HG03139 (cell line): ENCODE measurements around the gene PLCL2.

Source experiments
- ATAC-seq: cut with Tn5 transposase; IDR thresholded peaks from one replicate; pipeline ENCODE4 v1.9.1; 2021; ENCODE audit not compliant: unreplicated experiment

PLCL2 gene

GRCh38 chr3:16890597-16891333 lies 6.0 kb downstream of the PLCL2 start:
- no peak for ATAC-seq

GRCh38 chr3:16893618-16894200 lies 9.0 kb downstream of the PLCL2 start:
- no peak for ATAC-seq

GRCh38 chr3:16896094-16896627 lies 11.4 kb downstream of the PLCL2 start:
- no peak for ATAC-seq

- no peak for ATAC-seq
Measured at GRCh38 chr3:16896820-16897219, 12.1 kb downstream of the PLCL2 start.

- ATAC-seq, result no peak
Measured at GRCh38 chr3:16897254-16897926, 12.6 kb downstream of the PLCL2 start.

- no peak for ATAC-seq
Measured at GRCh38 chr3:16898595-16899395, 14.0 kb downstream of the PLCL2 start.

GRCh38 chr3:16899919-16900318 lies 15.2 kb downstream of the PLCL2 start:
- no peak for ATAC-seq

- no peak for ATAC-seq
Measured at GRCh38 chr3:16900779-16901440, 16.2 kb downstream of the PLCL2 start.

GRCh38 chr3:16904423-16905417 lies 20.0 kb downstream of the PLCL2 start:
- ATAC-seq, result no peak

- no peak for ATAC-seq
Measured at GRCh38 chr3:16905704-16906103, 20.9 kb downstream of the PLCL2 start.

GRCh38 chr3:16906682-16907081 lies 21.9 kb downstream of the PLCL2 start:
- ATAC-seq, result no peak

- ATAC-seq, result no peak
Measured at GRCh38 chr3:16907243-16907642, 22.5 kb downstream of the PLCL2 start.

GRCh38 chr3:16908016-16908807 lies 23.5 kb downstream of the PLCL2 start:
- no peak for ATAC-seq

- no peak for ATAC-seq
Measured at GRCh38 chr3:16908896-16909295, 24.1 kb downstream of the PLCL2 start.

GRCh38 chr3:16909802-16910201 lies 25.0 kb downstream of the PLCL2 start:
- no peak for ATAC-seq

GRCh38 chr3:16910207-16910606 lies 25.5 kb downstream of the PLCL2 start:
- no peak for ATAC-seq

GRCh38 chr3:16911916-16912315 lies 27.2 kb downstream of the PLCL2 start:
- ATAC-seq, result no peak

GRCh38 chr3:16912400-16913263 lies 27.9 kb downstream of the PLCL2 start:
- ATAC-seq, result peak; percentile 85
